Measurements from ENCODE around the gene MEIS1.

- TF ChIP-seq EZH2 (IDR thresholded peaks at IDR 0.05; ENCODE audit: low read length) (no peak), CTCF (optimal IDR thresholded peaks at IDR 0.05 in 1 of 3, IDR thresholded peaks at IDR 0.05 in 1 of 3, conservative IDR thresholded peaks at IDR 0.05 in 1 of 3; ENCODE audit: extremely low read depth in 1 of 3, insufficient read depth in 2 of 3, low read length in 3 of 3) (no peak)
Measured at GRCh38 chr2:66569974-66570373, 135.0 kb downstream of the MEIS1 start.

Measured in keratinocyte (primary cell).